Prostate gland (tissue), 2 donors: ENCODE measurements around the gene MLX. TPM values are rescaled to one million over a fixed set of nuclear protein-coding genes. Genes with fewer than 3 reads are reported as not detected.
"Not testable (repeated sequence)": the region's sequence is repeated elsewhere in the genome, so short reads cannot be mapped to it uniquely, and the experiment has no call there.

ENCODE experiments used
- DNase-seq: peaks from one replicate; pipeline ENCODE4 v3.0.0-alpha.2; 2019; ENCODE audit warnings: low spot score
- H3K27ac ChIP-seq, 2 donors: fragments of 200-600 bp; sonication (generic); 2 replicates each; pipeline ENCODE4 v1.5.1; 2017 to 2019
- H3K27me3 ChIP-seq: fragments of 200-600 bp; sonication (generic); replicated peaks from 2 replicates; pipeline ENCODE4 v1.5.1; 2019; ENCODE audit not compliant: insufficient read depth
- H3K36me3 ChIP-seq, 2 donors: fragments of 200-600 bp; sonication (generic); 1 replicate in 1 of 2; 2 replicates in 1 of 2; pipeline versions ENCODE4 v1.5.1 to v1.8.1; 2017 to 2019
- H3K4me1 ChIP-seq: fragments of 200-600 bp; sonication (generic); replicated peaks from 2 replicates; pipeline ENCODE4 v1.5.1; 2019
- H3K4me3 ChIP-seq, 2 donors: fragments of 200-600 bp; sonication (generic); 2 replicates each; pipeline ENCODE4 v1.5.1; 2017 to 2019
- H3K9me3 ChIP-seq: fragments of 200-600 bp; sonication (generic); 2 replicates; pipeline ENCODE4 v1.5.1; 2017
- CTCF ChIP-seq, 4 experiments: fragments of 200-600 bp in 2 of 4; fragments of 450-650 bp in 2 of 4; sonication (generic) in 2 of 4; IDR thresholded peaks; 1 replicate in 3 of 4; 2 replicates in 1 of 4; pipeline ENCODE4 v1.5.1; 2016 to 2019; ENCODE audit warnings: antibody characterized with exemption in 4 of 4, mild to moderate bottlenecking in 2 of 4, moderate library complexity in 2 of 4
- POLR2A ChIP-seq: fragments of 450-650 bp; IDR thresholded peaks from one replicate; pipeline ENCODE4 v1.6.1; 2016; ENCODE audit warnings: antibody characterized with exemption, mild to moderate bottlenecking
- POLR2AphosphoS5 ChIP-seq: sonication (generic); formaldehyde crosslinking; IDR thresholded peaks from one replicate; pipeline ENCODE4 v1.6.1; 2017; ENCODE audit warnings: antibody characterized with exemption
- WGBS: methylation state at CpG from one replicate; pipeline ENCODE4 v1.1.5; 2018; 5-methylcytosine and 5-hydroxymethylcytosine counted together
- intact Hi-C: fragments of 100-400 bp; cut with DNase I; formaldehyde crosslinking; loops from one replicate; pipeline ENCODE4 v1.14.2; 2022
- total RNA-seq, 2 donors: library from RNA; depleted of rRNA; stranded (reverse); fragments of >200 nt; gene quantifications; one replicate each; pipeline ENCODE4 v1.1.0, GENCODE V29; 2016

Gene MLX
- total RNA-seq, 2 donors from 2014 or later: 28.1 to 52.3 TPM

- H3K4me1 ChIP-seq: peaks cover 5% of the 10 kb centered on the region
- WGBS: 60% methylated on average over 44 of the region's 45 CpGs
- H3K27ac ChIP-seq: no peak overlapping the region
- H3K27me3 ChIP-seq: no peaks in the 10 kb centered on the region
- no peak for DNase-seq
- intact Hi-C loops: no loop called here
- H3K9me3 ChIP-seq: no peaks in the 10 kb centered on the region
- no peak overlapping the region for H3K4me3 ChIP-seq
- H3K36me3 ChIP-seq: no peaks in the 10 kb centered on the region
- TF ChIP-seq CTCF (IDR thresholded peaks at IDR 0.05): peak in 1 of 4 experiments; percentile 23
- no peak for TF ChIP-seq POLR2A
Observed at GRCh38 chr17:42553161-42553818, 13.6 kb upstream of the MLX start.

GRCh38 chr17:42553866-42554249, 13.0 kb upstream of the MLX start:
- H3K27ac ChIP-seq: peak overlapping the region; percentile 80 to 84
- no peak for DNase-seq
- 40% methylated on average over 16 of the region's 16 CpGs for WGBS
- H3K4me3 ChIP-seq: peak overlapping the region; percentile 62 to 82
- intact Hi-C loops: no loop called here
- peaks cover 5% of the 10 kb centered on the region for H3K4me1 ChIP-seq
- H3K9me3 ChIP-seq: no peaks in the 10 kb centered on the region
- TF ChIP-seq CTCF (IDR thresholded peaks at IDR 0.05): no peak
- no peak for TF ChIP-seq POLR2AphosphoS5
- no peak for TF ChIP-seq POLR2A
- H3K36me3 ChIP-seq: no peaks in the 10 kb centered on the region
- H3K27me3 ChIP-seq: no peaks in the 10 kb centered on the region

GRCh38 chr17:42554250-42555121, 12.4 kb upstream of the MLX start:
- Histone ChIP-seq H3K4me1 (peaks cover 5% of the 10 kb centered on the region), H3K9me3 (no peaks in the 10 kb centered on the region), H3K4me3 (peak overlapping the region; percentile 62 to 82), H3K27me3 (no peaks in the 10 kb centered on the region), H3K36me3 (no peaks in the 10 kb centered on the region), H3K27ac (peak overlapping the region; percentile 80 to 84)
- peak; percentile 78 for DNase-seq
- intact Hi-C loops: no loop called here
- 2% methylated on average over 64 of the region's 82 CpGs for WGBS
- TF ChIP-seq POLR2A: peak; percentile 75
- peak; percentile 90 for TF ChIP-seq POLR2AphosphoS5
- peak in 2 of 4 experiments; percentile 10 to 18 for TF ChIP-seq CTCF (IDR thresholded peaks at IDR 0.05)

GRCh38 chr17:42555122-42555622, 11.7 kb upstream of the MLX start:
- Histone ChIP-seq H3K27ac (peak overlapping the region; percentile 80 to 84), H3K36me3 (no peaks in the 10 kb centered on the region), H3K9me3 (no peaks in the 10 kb centered on the region), H3K4me1 (peaks cover 5% of the 10 kb centered on the region), H3K4me3 (peak overlapping the region; percentile 62 to 82), H3K27me3 (no peaks in the 10 kb centered on the region)
- no peak for DNase-seq
- TF ChIP-seq POLR2AphosphoS5 (no peak), CTCF (IDR thresholded peaks at IDR 0.05) (no peak), POLR2A (no peak)
- intact Hi-C loops: no loop called here
- WGBS: 26% methylated on average over 4 of the region's 4 CpGs

- 61% methylated on average over 5 of the region's 5 CpGs for WGBS
- H3K27me3 ChIP-seq, H3K36me3 ChIP-seq, H3K4me3 ChIP-seq, DNase-seq, intact Hi-C loops, H3K27ac ChIP-seq, H3K4me1 ChIP-seq, H3K9me3 ChIP-seq: not testable (repeated sequence)
Observed at GRCh38 chr17:42555961-42556617, 10.8 kb upstream of the MLX start.
